ENCODE data around the gene LSAMP.

LSAMP gene

DNA sequence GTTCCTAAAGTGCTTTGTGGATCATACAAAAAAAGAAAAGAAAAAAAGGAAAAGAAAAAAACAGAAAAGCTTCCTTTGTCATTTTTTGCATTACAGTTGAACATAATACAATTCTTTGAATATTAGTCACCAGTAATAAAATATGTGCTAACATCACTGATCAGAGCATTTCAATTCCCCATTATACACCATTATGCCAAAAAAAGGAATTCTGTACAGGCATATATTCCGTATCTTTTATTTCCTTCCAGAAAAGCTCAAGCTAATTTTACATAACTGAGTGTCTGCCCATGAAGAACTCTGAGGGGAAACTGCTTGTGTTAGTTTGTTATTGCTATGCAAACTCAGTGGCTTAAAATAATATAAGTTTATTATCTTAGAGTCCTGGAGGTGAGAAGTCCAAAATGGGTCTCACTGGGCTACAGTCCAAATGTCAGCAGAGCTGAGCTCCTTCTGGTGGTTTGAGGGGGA, 444.1 kb downstream of the LSAMP start:
- no peak overlapping the region for H3K4me3 ChIP-seq (ENCODE audit: control insufficient read depth, low read depth, low read length)
- DNase-seq (ENCODE audit: low read depth): peak; percentile 54
- no peak for TF ChIP-seq CTCF (conservative IDR thresholded peaks at IDR 0.05; ENCODE audit: control insufficient read depth, insufficient read depth, low read depth, low read length)

DNA sequence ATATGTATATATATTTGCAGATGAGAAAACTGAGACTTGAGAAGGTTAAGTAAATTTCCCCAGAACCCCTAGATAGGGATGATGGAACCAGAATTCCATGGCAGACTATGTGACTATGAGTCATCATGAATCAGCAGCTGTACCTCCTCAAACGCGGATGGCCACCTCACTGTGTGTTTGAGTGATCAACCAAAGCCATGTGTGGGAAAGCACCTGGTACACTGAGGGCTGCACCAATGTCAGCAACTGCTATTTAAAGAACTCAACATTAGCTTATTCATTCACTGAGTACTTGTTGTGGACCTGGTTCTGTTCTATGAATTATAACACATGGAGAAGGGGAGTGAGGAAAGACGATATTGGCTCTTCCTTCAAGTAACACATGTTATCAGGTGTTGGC, 445.0 kb downstream of the LSAMP start:
- H3K4me3 ChIP-seq (ENCODE audit: control insufficient read depth, low read depth, low read length): no peak overlapping the region
- peak; percentile 99 for DNase-seq (ENCODE audit: low read depth)
- no peak for TF ChIP-seq CTCF (conservative IDR thresholded peaks at IDR 0.05; ENCODE audit: control insufficient read depth, insufficient read depth, low read depth, low read length)

- TF ChIP-seq CTCF (conservative IDR thresholded peaks at IDR 0.05; ENCODE audit: control insufficient read depth, insufficient read depth, low read depth, low read length): no peak
- no peak overlapping the region for H3K4me3 ChIP-seq (ENCODE audit: control insufficient read depth, low read depth, low read length)
- no peak for DNase-seq (ENCODE audit: low read depth)
These were observed 445.7 kb downstream of the LSAMP start for GRCh38 chr3:115999613-116000012.

DNA sequence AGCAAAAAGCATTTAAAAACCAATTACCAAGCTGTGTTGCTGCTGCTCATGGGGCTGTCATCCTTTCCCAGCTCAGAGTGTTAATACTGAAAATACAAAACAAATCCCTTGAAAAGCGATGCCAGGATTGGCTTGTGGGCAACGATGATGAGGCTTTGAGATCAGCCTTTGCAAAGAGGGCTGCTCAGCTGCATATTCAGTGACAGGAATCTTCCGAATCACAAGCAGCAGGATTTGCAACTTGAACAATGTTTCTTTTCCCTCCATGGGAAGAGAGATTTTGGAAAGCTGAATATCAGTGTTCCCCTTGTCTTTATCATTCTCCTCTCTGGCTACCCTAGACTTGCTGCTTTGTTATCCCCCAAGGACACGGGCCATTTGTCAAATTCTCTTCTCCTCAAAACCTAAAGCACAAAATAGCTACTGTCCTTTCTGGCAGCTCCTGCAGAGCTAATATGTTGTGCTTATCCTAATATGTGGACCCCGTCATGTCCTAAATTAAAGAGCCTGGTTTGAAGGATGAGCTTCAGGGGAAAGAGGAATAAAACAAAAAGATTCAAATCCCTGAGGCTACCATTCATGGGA, 446.2 kb downstream of the LSAMP start:
- no peak for DNase-seq (ENCODE audit: low read depth)
- H3K4me3 ChIP-seq (ENCODE audit: control insufficient read depth, low read depth, low read length): no peak overlapping the region
- no peak for TF ChIP-seq CTCF (conservative IDR thresholded peaks at IDR 0.05; ENCODE audit: control insufficient read depth, insufficient read depth, low read depth, low read length)

DNA sequence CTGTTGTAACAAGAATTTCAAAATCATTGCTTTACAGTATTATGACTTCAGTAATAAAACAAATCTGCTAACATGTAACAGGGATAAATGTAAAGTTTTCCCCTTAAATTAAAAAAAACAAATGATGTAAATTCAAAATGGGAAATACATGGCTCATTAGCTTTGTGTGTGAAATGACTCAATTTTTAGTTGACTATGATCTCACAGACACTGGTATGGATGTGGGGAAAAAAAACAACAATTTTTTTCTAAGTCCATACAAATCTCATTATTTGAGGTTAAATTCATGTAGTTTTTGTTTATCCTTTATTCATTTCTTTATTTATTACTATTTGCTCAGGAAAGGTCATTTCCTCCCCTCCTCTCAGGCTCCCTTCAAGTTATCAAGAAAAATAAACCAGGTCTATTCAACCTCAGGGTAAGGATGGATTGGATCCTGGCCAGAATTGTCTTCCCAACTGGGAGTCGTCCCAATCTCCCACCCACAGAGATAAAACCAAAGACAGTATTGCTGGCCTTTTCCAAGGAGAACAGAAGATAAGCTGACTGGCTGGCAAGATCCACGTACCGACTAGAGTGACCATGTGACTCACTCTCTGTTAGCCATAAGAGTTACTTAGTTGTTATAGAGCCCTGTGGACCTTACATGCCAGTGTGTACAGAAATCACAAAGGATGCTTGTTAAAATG, 448.7 kb downstream of the LSAMP start:
- no peak for DNase-seq (ENCODE audit: low read depth)
- no peak overlapping the region for H3K4me3 ChIP-seq (ENCODE audit: control insufficient read depth, low read depth, low read length)
- TF ChIP-seq CTCF (conservative IDR thresholded peaks at IDR 0.05; ENCODE audit: control insufficient read depth, insufficient read depth, low read depth, low read length): no peak

- DNase-seq (ENCODE audit: low read depth): no peak
- no peak for TF ChIP-seq CTCF (conservative IDR thresholded peaks at IDR 0.05; ENCODE audit: control insufficient read depth, insufficient read depth, low read depth, low read length)
- no peak overlapping the region for H3K4me3 ChIP-seq (ENCODE audit: control insufficient read depth, low read depth, low read length)
These were observed 454.6 kb downstream of the LSAMP start for GRCh38 chr3:115990669-115991068.
